ENCODE data around the gene SCIN. TPM values are rescaled to one million over a fixed set of nuclear protein-coding genes. Genes with fewer than 3 reads are reported as not detected.

SCIN gene
- total and polyA plus RNA-seq, 2 of the 8 experiments (the other 6 are each of a cell fraction or from before 2014, with no cell fraction given): 0.47 to 1.9 TPM

- Histone ChIP-seq H3K14ac (ENCODE audit: insufficient read length) (no peak overlapping the region), H3K9me3 (ENCODE audit: insufficient read depth in 2 of 2, low read depth in 1 of 2, low read length in 1 of 2) (no peaks in the 10 kb centered on the region), H4K5ac (ENCODE audit: insufficient read length, low read depth, low read length) (no peak overlapping the region), H3K23ac (ENCODE audit: insufficient read length) (no peak overlapping the region), H3K4me3 (ENCODE audit: extremely low read depth in 1 of 4, insufficient read depth in 2 of 4, low read depth in 3 of 4, low read length in 4 of 4) (no peak overlapping the region), H2BK5ac (ENCODE audit: low read depth, low read length) (no peak overlapping the region), H2AK5ac (ENCODE audit: low read depth, low read length) (no peak overlapping the region), H2BK15ac (ENCODE audit: low read length) (no peak overlapping the region), H2BK12ac (ENCODE audit: low read depth, low read length) (no peak overlapping the region), H3K27me3 (replicated peaks in 1 of 4; ENCODE audit: control insufficient read depth in 3 of 4, extremely low read depth in 1 of 4, insufficient read depth in 3 of 4, low read length in 3 of 4) (peaks cover 4 to 29% (median 23%) of the 10 kb centered on the region in 4 experiments), H3K18ac (ENCODE audit: extremely low read depth, low read length) (no peak overlapping the region), H3K27ac (ENCODE audit: low read depth, low read length) (no peak overlapping the region), H3K36me3 (ENCODE audit: control insufficient read depth in 2 of 4, insufficient read depth in 4 of 4, low read length in 3 of 4) (no peaks in the 10 kb centered on the region), H3K79me2 (ENCODE audit: control insufficient read depth in 1 of 2, insufficient read depth in 2 of 2, low read length in 2 of 2) (no peaks in the 10 kb centered on the region), H4K91ac (replicated peaks; ENCODE audit: insufficient read length, low read length) (no peak overlapping the region), H3K9ac (replicated peaks in 1 of 4; ENCODE audit: extremely low read depth in 1 of 4, low read depth in 3 of 4, low read length in 3 of 4) (no peak overlapping the region), H4K8ac (ENCODE audit: extremely low read depth, insufficient read depth, low read length) (no peak overlapping the region), H3K23me2 (ENCODE audit: low read depth, low read length) (peaks cover 9% of the 10 kb centered on the region), H4K20me1 (replicated peaks in 1 of 2; ENCODE audit: control insufficient read depth in 1 of 2, insufficient read depth in 2 of 2, low read length in 2 of 2) (no peaks in the 10 kb centered on the region), H3K4me1 (replicated peaks in 1 of 4; ENCODE audit: control insufficient read depth in 3 of 4, insufficient read depth in 4 of 4, low read length in 3 of 4) (peaks cover 0 to 2% (median 1%) of the 10 kb centered on the region in 4 experiments; a peak in 2 of 7 replicates), H2BK20ac (ENCODE audit: low read length) (no peak overlapping the region), H3K4ac (replicated peaks; ENCODE audit: insufficient read length, low read depth, low read length) (no peak overlapping the region), H2AFZ (ENCODE audit: low read length) (no peak overlapping the region), H3K56ac (replicated peaks; ENCODE audit: insufficient read length, low read depth, low read length) (no peak overlapping the region), H3K79me1 (ENCODE audit: low read depth, low read length) (no peaks in the 10 kb centered on the region), H2BK120ac (replicated peaks; ENCODE audit: low read depth, low read length) (no peak overlapping the region), H3K4me2 (ENCODE audit: insufficient read depth in 1 of 2, low read depth in 2 of 2, low read length in 2 of 2) (peak overlapping the region in 1 of 2 experiments; percentile 93; a peak in 1 of 4 replicates)
- TF ChIP-seq CREB1 (IDR thresholded peaks at IDR 0.05): no peak
- no peak for TF ChIP-seq POLR2A (IDR thresholded peaks at IDR 0.05; ENCODE audit: control extremely low read depth in 1 of 2, low read depth in 2 of 2, low read length in 2 of 2)
- 95% methylated on average over 5 of the region's 5 CpGs; no CpG with 5 or more reads in 1 of the 2 experiments for WGBS, 2 experiments (ENCODE audit: extremely low coverage in 1 of 2, insufficient coverage in 1 of 2, insufficient read length in 1 of 2, insufficient replicate concordance in 2 of 2, low coverage in 1 of 2, low lambda C conversion rate in 2 of 2, missing lambda C conversion rate in 1 of 2)
- no peak for DNase-seq (ENCODE audit: low read depth in 1 of 2, low spot score in 2 of 2)
- CTCF ChIA-PET (ENCODE audit: partially characterized antibody): interaction anchor here (0.6 to 3.8 kb wide), 8 partner anchors 13 to 183 kb away, joined by 3 to 14 read pairs (median 5); no protein-coding TSS in a partner anchor
- FAIRE-seq: no peak
- POLR2A ChIA-PET (ENCODE audit: partially characterized antibody): interaction anchor here (1.3 to 2.0 kb wide), 3 partner anchors 14 to 20 kb away, joined by 3 to 7 read pairs (median 5); no protein-coding TSS in a partner anchor
Measured at GRCh38 chr7:12571691-12572090, 1.2 kb downstream of the SCIN start.
